Tongue (tissue), 2 donors: ENCODE data around the gene BPIFB4. TPM values are rescaled to one million over a fixed set of nuclear protein-coding genes. Genes with fewer than 3 reads are reported as not detected.
"Not testable (repeated sequence)": the region's sequence is repeated elsewhere in the genome, so short reads cannot be mapped to it uniquely, and the experiment has no call there.

ENCODE experiments used
- DNase-seq: peaks from one replicate; pipeline ENCODE4 v3.0.0-alpha.2; 2015
- total RNA-seq: library from RNA; depleted of rRNA; stranded (reverse); fragments of >200 nt; gene quantifications from one replicate; pipeline ENCODE4 v1.2.3, GENCODE V29; 2014

The BPIFB4 gene
- total RNA-seq, 1 donor from 2014 or later, result 0.62 TPM

DNA sequence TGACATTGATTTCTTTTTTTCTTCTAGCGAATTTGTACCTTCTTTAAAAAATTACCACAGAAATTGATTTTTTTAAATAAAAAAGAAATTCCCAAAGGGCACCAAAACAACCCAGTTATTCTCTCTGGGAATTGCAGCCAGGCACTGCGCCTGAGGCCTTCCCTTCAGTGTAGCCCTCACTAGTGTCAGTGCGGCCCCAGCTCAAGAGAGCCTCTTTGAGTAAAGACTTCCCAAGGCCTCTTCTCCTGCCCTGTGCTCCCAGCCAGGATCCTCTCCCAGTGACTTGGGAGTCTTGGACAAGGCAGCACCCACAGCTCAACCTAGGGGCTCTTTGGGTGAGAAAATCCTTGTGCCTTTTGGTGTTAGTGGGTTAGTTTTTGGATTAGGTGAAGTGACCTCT is 41.5 kb downstream of the BPIFB4 start:
- no peak for DNase-seq

DNA sequence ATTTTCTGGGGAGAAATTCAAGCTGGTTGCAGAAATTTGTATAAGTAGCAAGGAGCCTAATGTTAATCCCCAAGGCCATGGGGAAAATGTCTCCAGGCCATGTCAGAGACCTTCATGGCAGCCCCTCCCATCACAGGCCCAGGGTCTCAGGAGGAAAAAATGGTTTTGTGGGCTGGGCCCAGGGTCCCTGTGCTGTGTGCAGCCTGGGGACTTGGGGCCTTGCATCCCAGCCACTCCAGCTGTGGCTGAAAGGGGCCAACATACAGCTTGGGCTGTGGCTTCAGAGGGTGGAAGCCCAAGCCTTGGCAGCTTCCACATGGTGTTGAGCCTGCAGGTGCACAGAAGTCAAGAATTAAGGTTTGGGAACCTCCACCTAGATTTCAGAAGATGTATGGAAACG is 42.9 kb downstream of the BPIFB4 start:
- DNase-seq, result not testable (repeated sequence)

DNA sequence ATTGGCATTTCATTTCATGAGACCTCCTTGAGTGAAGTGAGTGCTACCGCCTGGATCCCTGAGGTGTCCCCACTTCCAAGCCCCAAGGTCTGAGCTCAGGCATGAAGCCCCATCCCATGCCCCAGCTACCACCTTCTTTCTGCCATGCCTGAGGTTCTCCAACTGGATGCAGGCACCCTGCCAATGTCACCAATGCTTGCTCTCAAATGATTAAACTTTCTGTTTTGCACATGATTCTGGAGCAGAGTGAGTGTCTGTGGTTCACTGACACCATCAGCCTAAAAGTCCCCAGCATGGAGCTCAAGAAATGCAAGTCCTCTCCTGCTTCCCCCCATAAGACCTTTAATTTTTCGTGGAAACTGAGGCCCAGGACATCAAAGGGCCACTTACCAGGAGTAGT is 44.8 kb downstream of the BPIFB4 start:
- DNase-seq, result no peak

DNA sequence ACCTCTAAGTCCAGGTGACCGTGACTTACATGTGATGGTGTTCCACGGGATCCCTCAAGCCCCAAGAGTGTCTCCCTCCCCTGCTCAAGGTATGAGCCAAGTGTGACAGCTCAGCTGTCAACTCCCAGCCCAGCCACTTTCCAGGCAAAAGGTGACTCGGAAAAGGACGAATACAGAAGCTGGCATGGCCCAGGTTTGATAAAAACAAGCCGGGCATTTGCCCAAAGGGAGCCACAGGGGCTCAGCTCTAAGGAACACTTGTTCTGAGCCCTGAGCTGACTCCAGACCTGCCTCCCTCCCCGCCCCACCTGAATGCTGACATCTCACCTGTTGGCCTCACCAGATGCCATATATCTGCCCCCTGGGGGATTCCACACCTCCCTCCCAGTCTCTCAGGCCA is 45.6 kb downstream of the BPIFB4 start:
- DNase-seq, result no peak

DNA sequence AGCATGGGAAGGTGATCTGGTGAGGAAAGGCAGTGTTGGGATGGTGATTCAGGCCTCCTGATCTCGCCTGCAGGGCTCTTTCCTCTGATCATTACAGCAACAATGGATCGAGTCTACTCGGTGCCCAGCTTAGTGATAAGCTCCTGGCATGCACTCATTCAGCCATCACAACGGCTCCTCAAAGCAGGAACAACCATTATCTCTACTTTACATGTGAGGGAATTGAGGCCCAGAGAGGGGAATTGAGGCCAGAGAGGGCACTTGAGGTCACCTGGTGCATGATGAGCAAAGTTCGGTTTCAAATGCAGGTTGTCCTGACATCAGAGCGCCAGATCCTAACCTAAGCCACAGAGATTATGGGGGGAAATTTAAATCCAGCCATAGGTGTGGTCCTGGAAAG is 46.5 kb downstream of the BPIFB4 start:
- DNase-seq, result no peak

DNA sequence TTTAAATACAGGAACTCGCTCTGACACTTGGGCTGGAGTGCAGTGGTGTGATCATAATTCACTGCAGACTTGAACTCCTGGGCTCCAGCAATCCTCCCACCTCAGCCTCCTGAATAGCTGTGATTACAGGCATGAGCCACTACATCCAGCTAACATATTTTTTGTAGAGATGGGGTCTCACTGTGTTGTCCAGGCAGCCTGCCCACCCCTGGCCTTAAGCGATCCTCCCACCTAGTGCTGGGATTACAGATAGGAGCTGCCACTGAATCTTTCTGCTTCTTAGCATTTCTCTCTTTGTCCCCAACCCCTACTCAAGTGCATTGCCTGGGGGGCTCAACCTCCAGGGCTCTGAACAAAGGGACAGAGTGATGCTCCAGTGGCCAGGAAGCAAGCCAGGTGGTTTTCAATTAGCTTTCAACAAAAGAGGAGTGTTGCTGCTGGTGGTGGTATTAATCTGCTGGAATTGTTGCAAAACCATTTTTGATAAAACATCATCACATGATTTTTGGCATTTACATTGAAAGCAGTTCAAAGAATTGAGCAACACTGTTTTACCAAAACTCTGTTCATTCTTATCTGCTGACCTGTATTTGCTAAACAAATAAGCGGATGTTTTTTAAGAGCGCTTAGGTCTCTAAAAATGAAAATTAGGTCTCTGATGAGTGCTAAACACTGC is 48.1 kb downstream of the BPIFB4 start:
- no peak for DNase-seq

DNA sequence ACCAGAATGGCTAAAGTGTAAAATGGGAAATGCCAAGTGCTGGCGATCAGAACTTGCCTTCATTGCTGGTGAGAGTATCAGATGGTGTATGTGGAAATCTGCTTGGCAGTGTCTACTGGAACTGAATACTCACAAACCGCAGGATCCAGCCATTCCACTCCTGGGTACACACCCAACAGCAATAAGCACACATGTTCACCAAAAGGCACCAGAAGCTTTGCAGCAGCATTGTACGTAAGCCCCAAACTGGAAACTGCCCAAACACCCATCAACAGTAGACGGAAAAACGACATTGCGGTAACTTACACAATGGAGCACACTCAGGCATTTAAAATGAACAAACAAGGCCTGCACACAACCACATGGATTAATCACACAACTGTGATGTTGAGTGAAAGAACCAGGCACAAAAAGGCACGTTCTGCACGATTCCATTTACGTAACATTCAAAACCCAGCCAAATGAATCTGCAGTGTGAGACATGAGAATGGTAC is 51.2 kb downstream of the BPIFB4 start:
- peak; percentile 25 for DNase-seq

DNA sequence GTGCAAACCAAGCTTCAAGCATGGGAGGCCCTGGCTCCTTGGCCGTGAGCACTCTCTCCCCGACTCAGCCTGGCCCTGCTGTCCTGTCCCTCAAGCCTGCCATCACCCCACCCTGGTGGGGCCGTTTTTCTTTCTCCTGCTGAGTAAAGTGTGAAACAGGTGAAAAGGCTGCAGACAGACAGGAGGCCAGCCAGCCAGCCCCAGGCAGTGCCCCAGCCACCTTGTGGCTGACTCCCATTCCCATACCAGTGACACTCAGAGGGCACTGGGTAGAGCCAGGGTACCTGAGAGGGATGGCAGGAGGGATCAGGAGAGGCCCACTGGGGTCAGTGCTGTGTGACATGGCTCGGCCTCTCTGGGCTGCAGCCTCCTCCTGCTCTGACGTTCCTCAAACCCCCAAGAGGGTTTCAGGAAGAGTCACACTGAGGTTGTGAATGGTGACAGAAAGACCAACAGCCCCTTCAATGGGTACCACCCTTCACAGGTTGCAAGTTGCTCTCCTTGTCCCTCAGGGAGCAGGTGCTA is 52.6 kb downstream of the BPIFB4 start:
- no peak for DNase-seq

DNA sequence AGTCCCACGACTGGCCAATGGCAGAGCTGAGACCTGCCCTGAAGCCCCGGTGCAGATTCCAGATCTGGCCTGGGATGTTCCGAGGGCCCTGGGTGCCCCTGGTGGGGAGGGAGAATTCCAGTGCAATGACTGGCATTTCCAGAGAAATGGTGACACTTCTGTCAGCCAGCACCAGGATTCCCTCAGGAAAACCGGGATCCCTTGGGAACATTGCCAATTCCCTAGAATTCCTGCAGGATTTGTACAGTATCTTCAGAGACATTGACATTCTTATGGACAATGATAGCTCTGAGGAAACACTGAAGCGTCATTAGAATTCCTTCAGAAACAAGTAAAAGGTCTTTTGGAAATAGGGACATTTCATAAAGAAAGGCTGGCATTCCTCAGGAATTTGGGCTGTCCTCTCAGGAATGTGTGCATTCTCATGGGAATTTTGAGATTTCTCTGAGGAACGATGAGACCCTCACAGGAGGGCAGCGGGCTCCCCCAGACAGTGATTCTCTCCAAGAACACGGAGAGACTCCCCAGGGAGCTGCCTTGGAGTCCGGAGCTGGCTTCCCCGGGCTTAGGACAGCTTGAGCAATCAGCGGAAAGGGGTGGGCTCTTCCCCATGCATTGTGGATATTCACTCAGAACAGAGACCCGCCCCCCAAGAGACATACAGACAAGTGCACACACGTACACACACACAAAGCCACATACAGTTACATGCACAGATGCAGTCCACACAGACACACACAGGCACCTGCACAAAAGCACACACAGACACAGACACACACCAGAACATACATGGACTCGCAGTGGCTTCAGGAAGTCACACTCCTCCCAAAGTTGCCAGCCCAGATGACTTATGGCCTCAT is 53.3 kb downstream of the BPIFB4 start:
- DNase-seq, result peak; percentile 5

DNA sequence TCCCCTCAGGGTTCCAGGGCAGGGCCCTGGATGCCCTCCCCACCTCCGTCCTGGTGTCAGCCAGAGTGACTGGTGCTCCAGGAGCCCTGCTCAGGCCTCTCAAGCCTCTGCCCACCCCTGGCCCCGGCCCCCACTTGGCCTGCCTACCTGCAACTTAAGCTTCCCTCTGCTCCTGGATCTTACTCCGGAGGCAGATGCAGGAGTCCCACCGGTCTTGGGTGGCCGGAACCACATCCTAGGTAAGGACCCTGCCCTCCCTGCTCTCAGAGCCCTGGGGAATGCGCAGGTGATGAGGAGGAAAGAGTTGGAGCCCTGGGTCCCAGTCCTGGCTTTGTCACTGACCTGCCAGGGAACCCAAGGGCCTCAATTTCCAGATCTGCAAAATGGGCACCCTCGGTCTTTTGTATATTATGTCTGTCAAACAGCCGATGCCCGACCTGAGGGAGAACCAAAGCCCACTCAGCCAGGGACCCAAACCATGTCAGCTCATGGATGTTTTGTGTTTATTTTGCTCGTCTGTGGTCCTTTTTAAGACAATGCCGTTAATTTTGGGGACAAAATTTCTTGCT is 54.0 kb downstream of the BPIFB4 start:
- no peak for DNase-seq

DNA sequence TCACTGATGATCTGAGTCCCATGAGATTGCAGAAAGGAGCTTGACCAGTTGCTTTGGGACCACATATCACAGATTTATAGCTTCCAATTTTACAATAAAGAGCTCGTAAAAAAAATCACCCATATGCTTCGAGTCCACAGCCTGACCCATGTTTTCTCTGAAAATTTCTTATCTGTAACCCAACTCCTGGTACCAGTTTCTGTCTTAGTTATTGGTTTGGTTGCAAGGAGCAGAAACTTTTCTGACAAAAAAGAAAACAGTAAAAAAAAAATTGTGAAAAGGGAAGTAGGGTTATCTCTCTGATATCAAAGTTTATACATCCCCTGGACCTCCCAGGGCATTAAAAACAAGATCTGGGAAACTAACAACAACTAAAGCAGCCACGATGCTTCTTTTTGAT is 57.8 kb downstream of the BPIFB4 start:
- DNase-seq, result no peak

DNA sequence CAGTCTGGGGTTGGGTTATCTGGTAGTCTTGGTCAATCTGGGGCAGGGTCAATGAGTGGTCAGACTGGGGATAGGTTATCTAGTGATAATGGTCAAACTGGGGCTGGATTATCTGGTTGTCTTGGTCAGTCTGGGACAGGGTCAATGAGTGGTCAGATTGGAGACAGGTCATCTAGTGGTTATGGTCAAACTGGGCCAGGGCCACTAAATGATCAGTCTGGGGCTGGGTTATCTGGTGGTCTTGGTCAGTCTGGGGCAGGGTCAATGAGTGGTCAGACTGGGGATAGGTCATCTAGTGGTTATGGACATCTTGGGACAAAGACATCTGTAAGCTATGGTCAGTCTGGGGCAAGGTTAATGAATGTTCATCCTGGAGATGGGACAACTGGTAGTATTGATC is 60.0 kb downstream of the BPIFB4 start:
- no peak for DNase-seq

DNA sequence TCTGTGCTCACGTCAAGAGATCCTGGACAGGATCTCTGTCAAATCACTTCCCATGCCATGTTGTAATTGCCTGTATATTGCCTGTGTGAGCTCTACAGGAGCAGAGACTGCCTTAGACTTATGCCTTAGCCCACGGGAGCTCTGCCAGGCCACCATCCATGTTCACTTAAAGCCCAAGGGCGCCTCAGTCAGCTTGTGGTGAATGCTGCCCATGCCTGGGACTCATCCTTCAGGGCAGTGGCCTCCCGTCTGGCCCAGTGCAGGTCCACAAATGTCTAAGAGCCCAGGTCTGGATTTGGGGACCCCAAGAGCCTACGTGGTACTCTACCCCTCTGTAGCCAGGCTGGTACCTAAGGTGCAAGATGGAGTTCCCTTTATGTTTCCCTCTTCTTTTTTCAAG is 66.1 kb downstream of the BPIFB4 start:
- no peak for DNase-seq

DNA sequence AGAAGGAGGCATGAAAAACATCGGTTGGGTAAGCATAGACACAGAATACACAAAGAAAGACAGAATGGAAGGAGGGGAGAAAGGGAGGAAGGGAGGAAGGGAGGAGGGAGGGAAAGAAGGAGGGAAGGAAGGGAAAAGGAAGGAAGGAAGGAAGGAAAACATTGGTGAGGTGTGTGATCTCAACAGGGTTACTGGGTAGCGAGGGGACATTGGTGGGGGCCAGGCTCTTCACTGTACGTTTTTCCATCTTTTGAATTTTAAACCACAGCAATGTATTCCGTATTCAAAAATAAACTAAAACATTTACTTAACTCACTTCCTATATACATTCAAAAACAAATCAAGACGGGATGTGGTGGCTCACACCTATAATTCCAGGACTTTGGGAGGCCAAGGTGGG is 67.9 kb downstream of the BPIFB4 start:
- DNase-seq, result no peak

DNA sequence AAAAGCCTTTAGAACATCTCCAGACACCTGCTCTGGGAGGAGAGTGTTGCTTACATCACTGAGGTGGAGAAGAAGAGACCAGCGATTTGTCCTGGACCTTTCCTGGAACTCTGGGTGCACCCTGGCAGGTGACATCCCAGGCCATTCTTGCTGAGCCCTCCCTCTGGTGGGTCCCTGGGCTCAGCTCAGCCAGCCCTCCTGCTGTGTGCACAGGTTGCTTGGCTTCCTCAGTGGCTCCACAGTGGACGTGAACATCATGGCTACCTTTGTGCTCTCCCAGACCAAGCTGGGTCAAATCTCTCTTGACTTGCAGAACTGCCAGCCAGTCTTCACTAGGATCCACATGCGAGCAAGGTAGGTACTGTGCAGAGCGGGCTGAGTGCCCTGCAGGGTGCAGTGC is 68.6 kb downstream of the BPIFB4 start:
- DNase-seq, result no peak

DNA sequence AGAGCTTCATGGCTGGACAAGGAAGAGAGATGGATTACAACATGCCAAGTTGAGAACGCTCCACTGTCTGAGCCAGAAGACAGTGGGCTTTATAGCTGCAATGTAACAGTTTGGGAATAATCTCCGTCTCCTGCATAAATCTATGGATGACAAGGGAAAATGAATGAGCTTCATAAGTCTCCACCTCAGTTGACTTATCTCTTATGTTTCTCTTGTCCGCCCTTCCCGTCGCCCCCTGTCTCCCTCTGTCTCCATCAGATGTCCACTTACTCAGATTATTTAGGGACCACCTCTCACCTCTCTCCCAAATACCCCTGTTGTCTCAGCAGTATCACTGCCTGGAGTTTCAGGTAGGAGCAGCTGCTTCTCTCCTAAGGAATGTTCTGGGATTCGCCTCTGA is 74.8 kb downstream of the BPIFB4 start:
- no peak for DNase-seq

DNA sequence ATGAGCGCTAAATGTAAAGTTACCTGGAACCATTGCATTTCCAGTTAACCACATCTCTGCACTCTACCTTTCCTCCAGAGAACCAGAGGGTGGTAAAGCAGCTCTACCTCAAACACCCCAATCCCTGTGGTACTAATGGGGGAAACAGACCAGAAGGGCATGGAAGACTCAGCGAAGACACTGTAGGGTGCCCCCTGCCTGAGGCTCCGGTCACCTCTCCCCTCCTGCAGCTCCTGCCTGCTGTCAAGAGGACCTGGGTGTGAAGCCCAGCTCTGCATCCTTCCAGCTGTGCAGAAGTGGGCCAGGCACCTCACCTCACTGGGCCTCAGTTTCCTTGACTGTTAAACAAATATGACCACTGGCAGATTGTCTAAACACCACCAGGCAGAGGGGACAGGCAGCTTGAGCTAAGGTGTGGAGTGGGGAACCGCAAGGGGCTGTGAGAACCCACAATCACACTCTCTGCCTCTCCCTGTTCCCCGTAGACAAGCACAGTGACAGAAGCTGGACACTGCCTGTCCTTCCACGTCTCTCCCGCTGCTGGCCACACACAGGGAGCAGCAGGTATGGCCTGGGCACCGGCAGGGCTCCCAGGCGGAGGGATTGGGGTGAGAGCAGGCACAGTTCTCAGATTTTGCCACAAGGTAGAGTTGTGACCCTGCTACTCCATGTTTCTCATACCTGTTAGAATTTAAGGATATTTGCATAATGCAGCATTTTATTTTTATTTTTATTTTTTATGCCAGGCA is 79.4 kb downstream of the BPIFB4 start:
- DNase-seq, result no peak

DNA sequence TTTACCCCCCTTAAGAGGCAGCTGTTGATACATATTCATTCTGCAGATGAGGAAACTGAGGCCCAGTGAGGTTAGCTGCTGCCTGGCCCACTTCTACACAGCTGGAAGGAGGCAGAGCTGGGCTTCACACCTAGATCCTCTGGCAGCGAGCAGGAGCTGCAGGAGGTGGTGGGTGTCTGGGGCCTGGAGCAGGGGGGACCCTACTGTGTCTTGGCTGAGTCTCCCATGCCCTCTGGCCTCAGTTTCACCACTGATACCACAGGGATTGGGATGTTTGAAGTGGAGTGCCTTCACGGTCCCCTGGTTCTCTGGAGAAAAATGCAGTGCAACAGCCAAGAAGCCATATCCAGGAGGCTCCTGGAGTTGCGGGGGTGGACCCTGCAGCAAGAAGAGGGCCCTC is 80.3 kb downstream of the BPIFB4 start:
- DNase-seq, result no peak

DNA sequence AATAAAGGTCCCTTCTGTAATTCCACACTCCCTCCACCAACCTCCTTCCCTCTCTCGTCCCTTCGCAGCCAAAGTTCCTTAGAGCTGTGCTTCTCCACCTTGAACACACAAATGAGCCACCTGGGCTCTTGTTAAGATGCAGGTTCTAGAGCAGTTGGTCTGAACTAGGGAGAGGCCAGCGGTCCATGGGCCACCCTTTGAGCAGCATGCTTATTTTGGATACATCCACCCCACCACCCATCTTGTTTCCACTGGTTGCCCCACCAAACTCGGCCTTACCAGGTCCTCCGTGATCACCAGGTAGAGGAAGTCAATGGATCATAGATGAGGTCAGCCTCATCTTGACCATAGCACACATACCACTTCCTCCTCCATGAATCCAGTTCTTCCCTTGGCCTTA is 81.2 kb downstream of the BPIFB4 start:
- DNase-seq, result no peak
